Nephron (organoid): ENCODE measurements around the gene PIAS2.
A peak's percentile ranks its signal among the peaks of the same experiment; 100 is the strongest.

Source experiments
- H3K27ac Mint-ChIP-seq, 3 experiments: 2 replicates each; pipeline ENCODE4 v1.8.0; 2020; ENCODE audit warnings: mixed read lengths in 3 of 3, mild to moderate bottlenecking in 2 of 3, moderate library complexity in 1 of 3
- H3K27me3 Mint-ChIP-seq: 2 replicates; pipeline ENCODE4 v1.8.0; 2021; ENCODE audit warnings: low read depth, mild to moderate bottlenecking, moderate library complexity, mixed read lengths
- H3K36me3 Mint-ChIP-seq: 2 replicates; pipeline ENCODE4 v1.8.0; 2020; ENCODE audit warnings: low read depth, mixed read lengths
- H3K4me1 Mint-ChIP-seq: 2 replicates; pipeline ENCODE4 v1.8.0; 2020; ENCODE audit warnings: mixed read lengths
- H3K4me3 Mint-ChIP-seq, 3 experiments: 2 replicates each; pipeline ENCODE4 v1.8.0; 2020; ENCODE audit warnings: mild to moderate bottlenecking in 3 of 3, mixed read lengths in 3 of 3, moderate library complexity in 2 of 3
- H3K9me3 Mint-ChIP-seq: 2 replicates; pipeline ENCODE4 v1.8.0; 2020; ENCODE audit warnings: mixed read lengths
- TF ChIP-seq, protein P1 (sequence below), 3 experiments: fragments of 200-600 bp; sonication (generic); IDR thresholded peaks; one replicate each; pipeline ENCODE4 v1.5.0; 2021; ENCODE audit warnings: antibody characterized with exemption in 3 of 3; ENCODE audit not compliant: unreplicated experiment in 3 of 3

Gene PIAS2

DNA sequence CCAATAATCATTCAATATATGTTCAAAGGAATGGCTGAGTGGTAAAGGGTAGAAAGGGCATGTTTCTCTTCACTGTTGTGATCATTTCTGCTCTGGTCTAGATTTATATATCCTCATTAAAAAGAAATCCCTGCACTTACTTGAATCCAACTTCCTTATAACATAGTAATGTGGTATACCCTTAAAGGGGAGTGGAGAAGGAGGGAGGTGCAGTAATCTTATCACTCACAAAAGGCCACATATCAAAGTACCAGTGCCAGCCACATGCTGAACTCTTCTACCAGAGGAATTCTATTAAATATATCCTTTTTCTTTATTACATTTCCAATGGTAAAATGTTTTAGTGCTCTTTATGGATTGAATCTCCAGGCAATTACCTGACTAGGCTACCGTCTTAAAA lies 3.3 kb upstream of the PIAS2 start:
- TF ChIP-seq, protein P1, sequence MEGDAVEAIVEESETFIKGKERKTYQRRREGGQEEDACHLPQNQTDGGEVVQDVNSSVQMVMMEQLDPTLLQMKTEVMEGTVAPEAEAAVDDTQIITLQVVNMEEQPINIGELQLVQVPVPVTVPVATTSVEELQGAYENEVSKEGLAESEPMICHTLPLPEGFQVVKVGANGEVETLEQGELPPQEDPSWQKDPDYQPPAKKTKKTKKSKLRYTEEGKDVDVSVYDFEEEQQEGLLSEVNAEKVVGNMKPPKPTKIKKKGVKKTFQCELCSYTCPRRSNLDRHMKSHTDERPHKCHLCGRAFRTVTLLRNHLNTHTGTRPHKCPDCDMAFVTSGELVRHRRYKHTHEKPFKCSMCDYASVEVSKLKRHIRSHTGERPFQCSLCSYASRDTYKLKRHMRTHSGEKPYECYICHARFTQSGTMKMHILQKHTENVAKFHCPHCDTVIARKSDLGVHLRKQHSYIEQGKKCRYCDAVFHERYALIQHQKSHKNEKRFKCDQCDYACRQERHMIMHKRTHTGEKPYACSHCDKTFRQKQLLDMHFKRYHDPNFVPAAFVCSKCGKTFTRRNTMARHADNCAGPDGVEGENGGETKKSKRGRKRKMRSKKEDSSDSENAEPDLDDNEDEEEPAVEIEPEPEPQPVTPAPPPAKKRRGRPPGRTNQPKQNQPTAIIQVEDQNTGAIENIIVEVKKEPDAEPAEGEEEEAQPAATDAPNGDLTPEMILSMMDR (IDR thresholded peaks at IDR 0.05; ENCODE audit: unreplicated experiment in 3 of 3) = no peak
- no peak overlapping the region for H3K27ac Mint-ChIP-seq
- no peaks in the 10 kb centered on the region for H3K27me3 Mint-ChIP-seq
- H3K4me3 Mint-ChIP-seq = peak overlapping the region in 2 of 3 experiments; percentile 11 to 60
- H3K36me3 Mint-ChIP-seq = no peaks in the 10 kb centered on the region
- peaks cover 11% of the 10 kb centered on the region for H3K9me3 Mint-ChIP-seq
- H3K4me1 Mint-ChIP-seq = peaks cover 27% of the 10 kb centered on the region

DNA sequence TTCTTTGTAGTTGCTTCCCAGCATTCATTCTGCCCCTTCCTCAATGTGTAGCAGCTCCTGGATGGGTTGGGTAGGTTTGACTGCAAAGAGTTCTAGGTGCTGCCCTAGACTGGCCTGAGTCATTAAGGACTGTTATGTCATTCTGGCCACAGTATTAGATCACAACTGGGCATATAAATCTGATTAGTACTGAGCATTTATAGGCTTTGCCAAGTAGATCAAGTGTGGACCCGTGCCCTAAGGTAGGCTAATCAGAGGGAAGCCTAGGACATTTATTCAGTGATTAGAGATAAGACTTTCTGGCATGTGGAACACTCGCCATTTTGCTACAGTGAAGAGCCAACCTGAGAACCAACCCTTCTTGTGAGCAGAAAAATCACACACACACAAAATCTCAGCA lies 2.8 kb upstream of the PIAS2 start:
- peak overlapping the region; percentile 33 to 60 (median 46) for H3K4me3 Mint-ChIP-seq
- H3K4me1 Mint-ChIP-seq = peaks cover 33% of the 10 kb centered on the region

DNA sequence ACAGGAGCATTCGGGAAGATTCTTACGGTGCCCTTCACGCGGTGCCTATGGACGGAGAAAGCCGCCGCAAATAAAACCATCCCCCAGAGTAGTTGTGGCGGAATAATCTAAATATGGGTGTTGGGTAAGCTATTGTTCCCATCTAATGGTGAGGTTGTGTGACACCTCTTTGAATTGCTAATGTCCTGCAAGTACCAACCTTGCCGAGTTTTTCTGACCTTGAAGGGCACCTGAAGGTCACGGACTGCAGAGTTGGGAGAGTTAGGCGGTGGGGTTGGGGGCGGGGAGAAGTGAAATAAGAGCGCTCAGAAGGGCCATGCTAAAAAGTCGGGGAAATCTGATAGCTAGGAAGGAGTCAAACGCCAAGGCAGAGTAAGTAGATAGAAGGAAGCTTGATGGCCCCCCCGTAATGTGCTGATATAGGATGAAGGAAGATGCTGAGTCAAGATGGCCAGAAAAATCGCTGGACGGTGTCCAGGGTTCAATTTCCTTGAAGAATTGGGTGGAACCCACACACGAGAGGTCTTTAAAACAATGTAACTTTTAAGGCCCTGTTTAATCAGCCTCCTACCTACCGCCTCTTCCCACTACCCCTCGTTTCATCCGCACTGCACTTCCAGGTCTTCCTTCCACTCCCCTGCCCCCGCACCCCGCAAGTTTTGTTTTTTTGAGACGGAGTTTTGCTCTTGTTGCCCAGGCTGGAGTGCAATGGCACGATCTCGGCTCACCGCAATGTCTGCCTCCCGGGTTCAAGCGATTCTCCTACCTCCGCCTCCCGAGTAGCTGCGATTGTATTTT lies 695 bp upstream of the PIAS2 start:
- Mint-ChIP-seq H3K36me3 (no peaks in the 10 kb centered on the region), H3K4me3 (peak overlapping the region; percentile 85 to 95 (median 89)), H3K27me3 (no peaks in the 10 kb centered on the region), H3K27ac (peak overlapping the region; percentile 83 to 95 (median 93)), H3K4me1 (peaks cover 51% of the 10 kb centered on the region), H3K9me3 (no peaks in the 10 kb centered on the region)
- TF ChIP-seq, protein P1 (IDR thresholded peaks at IDR 0.05; ENCODE audit: unreplicated experiment in 3 of 3) = no peak

More for the DNA sequence above, 2.8 kb upstream of the PIAS2 start:
- no peaks in the 10 kb centered on the region for H3K27me3 Mint-ChIP-seq
- H3K9me3 Mint-ChIP-seq = peaks cover 11% of the 10 kb centered on the region
- H3K27ac Mint-ChIP-seq = no peak overlapping the region
- TF ChIP-seq, protein P1 (IDR thresholded peaks at IDR 0.05; ENCODE audit: unreplicated experiment in 3 of 3) = no peak
- no peaks in the 10 kb centered on the region for H3K36me3 Mint-ChIP-seq

GRCh38 chr18:46916551-46917107 lies 678 bp downstream of the PIAS2 start:
- no peaks in the 10 kb centered on the region for H3K36me3 Mint-ChIP-seq
- H3K4me3 Mint-ChIP-seq = peak overlapping the region; percentile 86 to 95 (median 94)
- TF ChIP-seq, protein P1 (IDR thresholded peaks at IDR 0.05; ENCODE audit: unreplicated experiment in 3 of 3) = no peak
- no peaks in the 10 kb centered on the region for H3K9me3 Mint-ChIP-seq
- H3K27ac Mint-ChIP-seq = peak overlapping the region; percentile 87 to 97 (median 95)
- peaks cover 47% of the 10 kb centered on the region for H3K4me1 Mint-ChIP-seq
- H3K27me3 Mint-ChIP-seq = no peaks in the 10 kb centered on the region

DNA sequence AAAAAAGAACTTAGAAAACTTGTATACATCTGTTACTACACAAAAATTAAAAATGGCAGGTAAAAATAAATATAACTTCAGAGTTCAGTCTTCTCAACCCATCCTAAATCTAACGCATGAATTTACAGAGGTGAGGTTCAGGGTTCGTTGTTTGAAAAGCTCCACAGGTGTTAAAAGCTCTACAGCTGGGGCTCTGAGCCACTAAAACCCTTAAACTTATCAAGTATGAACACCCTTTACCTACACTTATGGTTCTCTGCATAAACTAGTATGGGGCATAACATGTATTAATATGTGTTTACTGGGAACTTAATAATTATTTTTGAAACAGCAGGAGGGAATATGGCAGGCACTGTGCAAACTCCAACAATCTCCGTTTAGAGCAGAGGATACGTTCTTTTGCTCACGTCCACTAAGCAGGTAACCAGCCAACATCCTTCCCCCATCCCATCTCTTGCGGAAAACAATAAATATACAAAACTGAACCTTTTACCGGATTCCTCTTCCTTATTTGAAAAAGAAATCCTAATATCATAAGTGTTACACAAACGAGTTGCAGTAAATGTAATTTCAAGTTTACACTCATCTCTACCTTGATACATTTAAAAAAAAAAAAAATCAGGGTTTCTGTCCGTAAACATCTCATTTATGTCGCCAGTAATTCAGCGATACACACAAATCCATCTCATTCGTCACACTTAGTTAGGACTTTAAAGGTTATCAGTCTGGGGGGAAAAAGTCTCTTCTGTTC lies 1.3 kb downstream of the PIAS2 start:
- no peaks in the 10 kb centered on the region for H3K9me3 Mint-ChIP-seq
- peak overlapping the region; percentile 87 to 97 (median 95) for H3K27ac Mint-ChIP-seq
- no peaks in the 10 kb centered on the region for H3K36me3 Mint-ChIP-seq
- H3K4me3 Mint-ChIP-seq = peak overlapping the region; percentile 86 to 95 (median 94)
- TF ChIP-seq, protein P1 (IDR thresholded peaks at IDR 0.05; ENCODE audit: unreplicated experiment in 3 of 3) = no peak
- H3K4me1 Mint-ChIP-seq = peaks cover 46% of the 10 kb centered on the region
- no peaks in the 10 kb centered on the region for H3K27me3 Mint-ChIP-seq
